CD4-positive, alpha-beta T cell (primary cell): ENCODE results near the gene BEND6. TPM values are rescaled to one million over a fixed set of nuclear protein-coding genes. Genes with fewer than 3 reads are reported as not detected.

ENCODE experiments used
- ATAC-seq: fragments of 200-7000 bp; cut with Tn5 transposase; one replicate; pipeline ENCODE4 v1.10.0; 2022; ENCODE audit warnings: mild to moderate bottlenecking; ENCODE audit not compliant: poor library complexity
- CTCF ChIA-PET: fragments of 350-600 bp; sonication (Branson Sonifier 250); formaldehyde crosslinking; loops from one replicate; lab custom pipeline; 2021; ENCODE audit warnings: antibody characterized with exemption, inconsistent platforms; lab: Charles Lee
- POLR2A ChIA-PET: fragments of 350-600 bp; sonication (Branson Sonifier 250); formaldehyde crosslinking; loops from one replicate; lab custom pipeline; 2021; ENCODE audit warnings: antibody characterized with exemption, inconsistent platforms; lab: Charles Lee
- DNase-seq, 14 experiments: peaks; one replicate each; pipeline ENCODE4 v3.0.0-alpha.2; 2013 to 2020; ENCODE audit warnings: mixed read lengths in 2 of 14
- H3K27ac ChIP-seq, 2 donors: one replicate each; pipeline versions ENCODE4 v1.5.1 to v1.7.0; 2013; ENCODE audit warnings: low read length in 2 of 2, low read depth in 1 of 2, mild to moderate bottlenecking in 1 of 2
- H3K27me3 ChIP-seq, 2 experiments: 1 replicate in 1 of 2; 2 replicates in 1 of 2; pipeline versions ENCODE4 v1.6.1 to v1.7.0; 2013; ENCODE audit warnings: low read length in 2 of 2, control low read depth in 1 of 2, mild to moderate bottlenecking in 1 of 2, moderate library complexity in 1 of 2; ENCODE audit not compliant: insufficient read depth in 2 of 2, control insufficient read depth in 1 of 2
- H3K36me3 ChIP-seq: one replicate; pipeline ENCODE4 v1.6.1; 2013; ENCODE audit warnings: low read length, control low read depth; ENCODE audit not compliant: insufficient read depth
- H3K4me1 ChIP-seq: one replicate; pipeline ENCODE4 v1.6.1; 2013; ENCODE audit warnings: low read length, control low read depth; ENCODE audit not compliant: insufficient read depth
- H3K4me3 ChIP-seq: one replicate; pipeline ENCODE4 v1.5.1; 2013; ENCODE audit warnings: mild to moderate bottlenecking, low read length, moderate library complexity
- H3K9me3 ChIP-seq, 2 experiments: 1 replicate in 1 of 2; 2 replicates in 1 of 2; pipeline versions ENCODE4 v1.6.1 to v1.7.0; 2013; ENCODE audit warnings: low read length in 2 of 2, mild to moderate bottlenecking in 2 of 2, control low read depth in 1 of 2, moderate library complexity in 1 of 2; ENCODE audit not compliant: control insufficient read depth in 1 of 2, insufficient read depth in 1 of 2
- H3K27ac Mint-ChIP-seq: one replicate; pipeline ENCODE4 v1.8.0; 2020; ENCODE audit warnings: mixed read lengths
- H3K27me3 Mint-ChIP-seq: one replicate; pipeline ENCODE4 v1.8.0; 2021; ENCODE audit warnings: mixed read lengths
- H3K36me3 Mint-ChIP-seq: one replicate; pipeline ENCODE4 v1.8.0; 2021; ENCODE audit warnings: low read depth, mixed read lengths
- H3K4me1 Mint-ChIP-seq: one replicate; pipeline ENCODE4 v1.8.0; 2021; ENCODE audit warnings: low read depth, mixed read lengths
- H3K4me3 Mint-ChIP-seq: one replicate; pipeline ENCODE4 v1.8.0; 2020; ENCODE audit warnings: mild to moderate bottlenecking, mixed read lengths
- H3K9me3 Mint-ChIP-seq: one replicate; pipeline ENCODE4 v1.8.0; 2020; ENCODE audit warnings: mixed read lengths
- intact Hi-C, 2 experiments: fragments of 100-400 bp; cut with DNase I in 1 of 2; cut with micrococcal nuclease in 1 of 2; formaldehyde crosslinking; loops; one replicate each; pipeline versions ENCODE4 v1.15.1 to v1.9.0; 2023 to 2025; cut with DNase I, micrococcal nuclease
- total RNA-seq, 174 experiments: library from RNA in 2 of 174; stranded (reverse) in 2 of 174; gene quantifications; one replicate each; pipeline ENCODE4 v1.2.3 and lab custom pipeline; 2021 to 2026
- TF ChIP-seq, protein P1 (sequence below): fragments of 200-600 bp; IDR thresholded peaks from one replicate; pipeline ENCODE4 v1.8.0; 2022; ENCODE audit warnings: antibody characterized with exemption, mild to moderate bottlenecking

The BEND6 gene
- total RNA-seq, 2 experiments from 2014 or later: not detected

DNA sequence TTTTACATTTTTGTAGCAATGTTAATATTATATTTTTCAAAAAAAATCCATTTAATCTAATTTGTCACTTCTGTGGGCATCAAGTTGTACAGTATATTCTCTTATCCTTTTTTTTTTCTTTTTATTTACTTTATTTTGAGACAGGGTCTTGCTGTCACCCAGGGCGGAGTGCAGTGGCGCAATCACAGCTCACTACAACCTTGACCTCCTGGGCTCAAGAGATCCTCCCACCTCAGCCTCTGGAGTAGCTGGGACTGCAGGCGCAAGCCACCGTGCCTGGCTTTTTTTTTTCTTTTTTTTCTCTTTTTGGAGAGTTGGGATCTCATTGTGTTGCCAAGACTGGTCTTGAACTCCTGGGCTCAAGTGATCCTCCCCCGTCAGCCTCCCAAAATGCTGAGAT is 14.4 kb upstream of the BEND6 start:
- intact Hi-C loops: no loop called here
- TF ChIP-seq, protein P1, sequence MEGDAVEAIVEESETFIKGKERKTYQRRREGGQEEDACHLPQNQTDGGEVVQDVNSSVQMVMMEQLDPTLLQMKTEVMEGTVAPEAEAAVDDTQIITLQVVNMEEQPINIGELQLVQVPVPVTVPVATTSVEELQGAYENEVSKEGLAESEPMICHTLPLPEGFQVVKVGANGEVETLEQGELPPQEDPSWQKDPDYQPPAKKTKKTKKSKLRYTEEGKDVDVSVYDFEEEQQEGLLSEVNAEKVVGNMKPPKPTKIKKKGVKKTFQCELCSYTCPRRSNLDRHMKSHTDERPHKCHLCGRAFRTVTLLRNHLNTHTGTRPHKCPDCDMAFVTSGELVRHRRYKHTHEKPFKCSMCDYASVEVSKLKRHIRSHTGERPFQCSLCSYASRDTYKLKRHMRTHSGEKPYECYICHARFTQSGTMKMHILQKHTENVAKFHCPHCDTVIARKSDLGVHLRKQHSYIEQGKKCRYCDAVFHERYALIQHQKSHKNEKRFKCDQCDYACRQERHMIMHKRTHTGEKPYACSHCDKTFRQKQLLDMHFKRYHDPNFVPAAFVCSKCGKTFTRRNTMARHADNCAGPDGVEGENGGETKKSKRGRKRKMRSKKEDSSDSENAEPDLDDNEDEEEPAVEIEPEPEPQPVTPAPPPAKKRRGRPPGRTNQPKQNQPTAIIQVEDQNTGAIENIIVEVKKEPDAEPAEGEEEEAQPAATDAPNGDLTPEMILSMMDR: no peak
- Mint-ChIP-seq H3K4me3 (no peak overlapping the region), H3K27ac (no peak overlapping the region), H3K27me3 (peaks cover 20% of the 10 kb centered on the region), H3K4me1 (no peaks in the 10 kb centered on the region), H3K36me3 (no peaks in the 10 kb centered on the region), H3K9me3 (peaks cover 11% of the 10 kb centered on the region)
- ChIA-PET POLR2A (no interaction called here), CTCF (no interaction called here)
- peaks cover 2 to 3% of the 10 kb centered on the region in 2 experiments for H3K27me3 ChIP-seq
- no peak overlapping the region for H3K27ac ChIP-seq
- H3K9me3 ChIP-seq: peaks cover 14 to 15% of the 10 kb centered on the region in 2 experiments
- ATAC-seq (no peak), DNase-seq (no peak)
- no peak overlapping the region for H3K4me3 ChIP-seq
- no peaks in the 10 kb centered on the region for H3K36me3 ChIP-seq
- H3K4me1 ChIP-seq: no peaks in the 10 kb centered on the region

DNA sequence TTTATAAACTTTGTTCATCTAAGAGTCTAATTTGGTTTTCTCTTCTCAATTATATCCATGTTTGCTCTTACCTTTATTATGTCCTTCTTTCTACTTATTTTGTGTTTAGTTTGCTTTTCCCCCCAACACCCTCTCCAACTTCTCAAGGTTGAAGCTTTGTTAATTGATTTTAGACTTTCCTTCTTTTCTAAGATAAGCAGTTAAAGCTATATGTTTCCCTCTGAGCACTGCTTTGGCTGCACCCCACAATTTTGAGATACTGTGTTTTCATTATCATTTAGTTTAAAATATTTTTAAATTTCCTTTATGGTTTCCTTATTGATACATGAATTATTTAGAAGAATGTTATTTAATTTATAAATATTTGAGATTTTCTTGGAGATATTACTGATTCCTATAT is 13.9 kb upstream of the BEND6 start:
- DNase-seq: no peak
- intact Hi-C loops: no loop called here
- Mint-ChIP-seq H3K27ac (no peak overlapping the region), H3K27me3 (peaks cover 25% of the 10 kb centered on the region), H3K36me3 (no peaks in the 10 kb centered on the region), H3K4me3 (no peak overlapping the region), H3K4me1 (no peaks in the 10 kb centered on the region), H3K9me3 (peaks cover 11% of the 10 kb centered on the region)
- CTCF ChIA-PET: no interaction called here
- peaks cover 14 to 15% of the 10 kb centered on the region in 2 experiments for H3K9me3 ChIP-seq
- no peak overlapping the region for H3K27ac ChIP-seq
- H3K4me3 ChIP-seq: no peak overlapping the region
- no peak for ATAC-seq
- POLR2A ChIA-PET: no interaction called here
- TF ChIP-seq, protein P1: no peak
- peaks cover 2 to 3% of the 10 kb centered on the region in 2 experiments for H3K27me3 ChIP-seq
- no peaks in the 10 kb centered on the region for H3K36me3 ChIP-seq
- H3K4me1 ChIP-seq: no peaks in the 10 kb centered on the region

DNA sequence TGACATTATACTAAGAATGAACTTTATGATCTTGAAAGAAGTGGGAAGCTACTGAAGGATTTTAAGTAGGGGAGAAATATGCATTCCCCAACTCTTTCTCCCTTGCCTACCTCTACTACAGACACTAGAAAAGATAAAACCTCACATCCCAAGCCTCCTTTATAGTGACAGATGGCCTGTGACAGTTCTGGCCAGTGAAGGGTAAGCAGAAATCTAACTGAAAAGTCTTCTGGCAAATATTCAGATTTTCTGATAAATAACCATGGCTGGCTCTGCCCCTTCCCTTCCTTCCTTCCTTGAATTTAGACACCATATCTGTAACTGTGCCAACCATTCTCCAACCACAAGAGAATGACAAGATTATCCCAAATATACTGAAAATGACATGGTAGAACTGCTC is 10.2 kb upstream of the BEND6 start:
- H3K4me1 ChIP-seq: no peaks in the 10 kb centered on the region
- H3K36me3 ChIP-seq: no peaks in the 10 kb centered on the region
- ChIA-PET CTCF (no interaction called here), POLR2A (no interaction called here)
- intact Hi-C loops: no loop called here
- peaks cover 0 to 13% of the 10 kb centered on the region in 2 experiments for H3K27me3 ChIP-seq
- DNase-seq: no peak
- TF ChIP-seq, protein P1: no peak
- peaks cover 51% of the 10 kb centered on the region for H3K27me3 Mint-ChIP-seq
- H3K36me3 Mint-ChIP-seq: no peaks in the 10 kb centered on the region
- no peak for ATAC-seq
- no peak overlapping the region for H3K4me3 ChIP-seq
- H3K9me3 ChIP-seq: peaks cover 12 to 15% of the 10 kb centered on the region in 2 experiments
- no peaks in the 10 kb centered on the region for H3K4me1 Mint-ChIP-seq
- no peak overlapping the region for H3K27ac Mint-ChIP-seq
- no peak overlapping the region for H3K27ac ChIP-seq
- peaks cover 6% of the 10 kb centered on the region for H3K9me3 Mint-ChIP-seq
- H3K4me3 Mint-ChIP-seq: no peak overlapping the region
